Measurements from ENCODE around the gene SPECC1. TPM values are rescaled to one million over a fixed set of nuclear protein-coding genes. Genes with fewer than 3 reads are reported as not detected.

Gene SPECC1
- polyA plus RNA-seq, 1 of the 3 experiments (the other 2 are of a cell fraction): 11.2 TPM

- peak overlapping the region in 1 of 2 experiments; percentile 23; a peak in 1 of 4 replicates for H3K27ac ChIP-seq (ENCODE audit: low read depth in 2 of 2, low read length in 1 of 2)
- no peaks in the 10 kb centered on the region for H3K9me3 ChIP-seq
- no peaks in the 10 kb centered on the region for H3K36me3 ChIP-seq (replicated peaks in 1 of 2; ENCODE audit: control insufficient read depth in 1 of 2, insufficient read depth in 2 of 2, low read length in 1 of 2)
- H3K79me2 ChIP-seq (ENCODE audit: insufficient read depth): peaks cover 29% of the 10 kb centered on the region
- DNase-seq: no peak
- H3K9ac ChIP-seq: no peak overlapping the region
- TF ChIP-seq POLR2AphosphoS5 (IDR thresholded peaks at IDR 0.05; ENCODE audit: low read depth, low read length) (no peak), NFIC (IDR thresholded peaks at IDR 0.05; ENCODE audit: borderline replicate concordance) (no peak), RCOR1 (IDR thresholded peaks at IDR 0.05; ENCODE audit: low read length) (no peak), JUND (IDR thresholded peaks at IDR 0.05) (no peak)
- peaks cover 0 to 21% of the 10 kb centered on the region in 2 experiments; a peak in 2 of 4 replicates for H3K4me1 ChIP-seq (ENCODE audit: control insufficient read depth in 1 of 2, insufficient read depth in 2 of 2, low read depth in 1 of 2, low read length in 1 of 2)
- H3K4me3 ChIP-seq (ENCODE audit: low read depth in 2 of 2, low read length in 1 of 2): no peak overlapping the region
- no peaks in the 10 kb centered on the region for H3K9me2 ChIP-seq
- no peak overlapping the region for H3K4me2 ChIP-seq
- peaks cover 6% of the 10 kb centered on the region for H3F3A ChIP-seq (replicated peaks; ENCODE audit: insufficient read depth)
- ChIA-PET POLR2A (no interaction called here), CTCF (interaction anchor here (1.6 kb wide), 1 partner anchor 13 kb away, joined by 5 read pairs; no protein-coding TSS in a partner anchor)
- H2AFZ ChIP-seq (ENCODE audit: low read depth): no peak overlapping the region
- WGBS (ENCODE audit: low lambda C conversion rate): 84% methylated on average over 3 of the region's 3 CpGs
- no peaks in the 10 kb centered on the region for H4K20me1 ChIP-seq (ENCODE audit: insufficient read depth)
- H3K27me3 ChIP-seq (ENCODE audit: insufficient read depth): no peaks in the 10 kb centered on the region
Observed at GRCh38 chr17:20170085-20170484, 160.9 kb downstream of the SPECC1 start.

- peaks cover 45% of the 10 kb centered on the region for H3K79me2 ChIP-seq (ENCODE audit: insufficient read depth)
- H3F3A ChIP-seq (replicated peaks; ENCODE audit: insufficient read depth): no peaks in the 10 kb centered on the region
- ChIA-PET POLR2A (no interaction called here), CTCF (no interaction called here)
- H3K9me3 ChIP-seq: no peaks in the 10 kb centered on the region
- H2AFZ ChIP-seq (ENCODE audit: low read depth): no peak overlapping the region
- peaks cover 0 to 21% of the 10 kb centered on the region in 2 experiments; a peak in 2 of 4 replicates for H3K4me1 ChIP-seq (ENCODE audit: control insufficient read depth in 1 of 2, insufficient read depth in 2 of 2, low read depth in 1 of 2, low read length in 1 of 2)
- H3K36me3 ChIP-seq (replicated peaks in 1 of 2; ENCODE audit: control insufficient read depth in 1 of 2, insufficient read depth in 2 of 2, low read length in 1 of 2): no peaks in the 10 kb centered on the region
- peak overlapping the region in 1 of 2 experiments; percentile 23; a peak in 1 of 4 replicates for H3K27ac ChIP-seq (ENCODE audit: low read depth in 2 of 2, low read length in 1 of 2)
- H3K9me2 ChIP-seq: no peaks in the 10 kb centered on the region
- no peaks in the 10 kb centered on the region for H3K27me3 ChIP-seq (ENCODE audit: insufficient read depth)
- no peaks in the 10 kb centered on the region for H4K20me1 ChIP-seq (ENCODE audit: insufficient read depth)
- H3K9ac ChIP-seq: no peak overlapping the region
- no peak for TF ChIP-seq TEAD4 (IDR thresholded peaks at IDR 0.05; ENCODE audit: borderline replicate concordance, insufficient read depth)
- no peak for TF ChIP-seq YY1 (IDR thresholded peaks at IDR 0.05; ENCODE audit: low read depth)
- TF ChIP-seq TCF12 (IDR thresholded peaks at IDR 0.05): peak; percentile 41; the same call in 1 of the 2 replicates
- no peak for TF ChIP-seq ZBTB33 (IDR thresholded peaks at IDR 0.05; ENCODE audit: borderline replicate concordance, low read depth)
- no peak for TF ChIP-seq EZH2phosphoT487 (IDR thresholded peaks at IDR 0.05; ENCODE audit: borderline replicate concordance, low read depth)
- no peak overlapping the region for H3K4me2 ChIP-seq
- 100% methylated on average over 2 of the region's 2 CpGs for WGBS (ENCODE audit: low lambda C conversion rate)
- DNase-seq: no peak
- no peak overlapping the region for H3K4me3 ChIP-seq (ENCODE audit: low read depth in 2 of 2, low read length in 1 of 2)
Observed at GRCh38 chr17:20171741-20172365, 162.7 kb downstream of the SPECC1 start.

- Histone ChIP-seq H3K4me2 (no peak overlapping the region), H2AFZ (ENCODE audit: low read depth) (no peak overlapping the region), H3K79me2 (ENCODE audit: insufficient read depth) (peaks cover 44% of the 10 kb centered on the region), H3K9ac (no peak overlapping the region), H4K20me1 (ENCODE audit: insufficient read depth) (no peaks in the 10 kb centered on the region), H3K27ac (ENCODE audit: low read depth in 2 of 2, low read length in 1 of 2) (peak overlapping the region; percentile 22 to 78; a peak in 2 of 4 replicates), H3F3A (replicated peaks; ENCODE audit: insufficient read depth) (no peaks in the 10 kb centered on the region), H3K4me3 (ENCODE audit: low read depth in 2 of 2, low read length in 1 of 2) (no peak overlapping the region), H3K27me3 (ENCODE audit: insufficient read depth) (no peaks in the 10 kb centered on the region), H3K9me2 (no peaks in the 10 kb centered on the region), H3K36me3 (replicated peaks in 1 of 2; ENCODE audit: control insufficient read depth in 1 of 2, insufficient read depth in 2 of 2, low read length in 1 of 2) (no peaks in the 10 kb centered on the region), H3K9me3 (no peaks in the 10 kb centered on the region), H3K4me1 (ENCODE audit: control insufficient read depth in 1 of 2, insufficient read depth in 2 of 2, low read depth in 1 of 2, low read length in 1 of 2) (peaks cover 0 to 21% of the 10 kb centered on the region in 2 experiments; a peak in 2 of 4 replicates)
- TF ChIP-seq ZBTB33 (IDR thresholded peaks at IDR 0.05; ENCODE audit: borderline replicate concordance, low read depth) (no peak), FOXJ3 (CRISPR knock-in tag; IDR thresholded peaks at IDR 0.05) (no peak), RCOR1 (IDR thresholded peaks at IDR 0.05; ENCODE audit: low read length) (no peak), NRF1 (IDR thresholded peaks at IDR 0.05; ENCODE audit: low read depth, low read length) (no peak), CHD2 (IDR thresholded peaks at IDR 0.05; ENCODE audit: low read length, partially characterized antibody) (no peak), YY1 (IDR thresholded peaks at IDR 0.05; ENCODE audit: low read depth) (no peak), RFX5 (IDR thresholded peaks at IDR 0.05; ENCODE audit: low read length) (no peak), POLR2AphosphoS5 (IDR thresholded peaks at IDR 0.05; ENCODE audit: low read depth, low read length) (no peak), RAD21 (IDR thresholded peaks at IDR 0.05; ENCODE audit: low read length) (no peak), RXRA (IDR thresholded peaks at IDR 0.05; ENCODE audit: borderline replicate concordance, low read depth) (no peak)
- TF ChIP-seq, protein P1, sequence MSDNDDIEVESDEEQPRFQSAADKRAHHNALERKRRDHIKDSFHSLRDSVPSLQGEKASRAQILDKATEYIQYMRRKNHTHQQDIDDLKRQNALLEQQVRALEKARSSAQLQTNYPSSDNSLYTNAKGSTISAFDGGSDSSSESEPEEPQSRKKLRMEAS (IDR thresholded peaks at IDR 0.05; ENCODE audit: low read depth): no peak
- ChIA-PET POLR2A (no interaction called here), CTCF (no interaction called here)
- no peak for DNase-seq
- 97% methylated on average over 2 of the region's 2 CpGs for WGBS (ENCODE audit: low lambda C conversion rate)
Observed at GRCh38 chr17:20172376-20172775, 163.2 kb downstream of the SPECC1 start.
